GM23338 (cell line): ENCODE measurements around the gene DSC2. TPM values are rescaled to one million over a fixed set of nuclear protein-coding genes. Genes with fewer than 3 reads are reported as not detected.

Experiments
- ATAC-seq: fragments of 200-7000 bp; cut with Tn5 transposase; 3 replicates; pipeline ENCODE4 v1.9.1; 2020
- DNase-seq: peaks from one replicate; pipeline ENCODE4 v3.0.0-alpha.2; 2015; ENCODE audit warnings: low spot score
- H2AFZ ChIP-seq: fragments of 200-600 bp; sonication (generic); 2 replicates; pipeline ENCODE4 v1.8.0; 2016; ENCODE audit warnings: antibody characterized with exemption, mild to moderate bottlenecking, moderate library complexity
- H3F3A ChIP-seq: fragments of 200-600 bp; sonication (generic); replicated peaks from 2 replicates; pipeline ENCODE4 v1.8.0; 2017; ENCODE audit warnings: antibody characterized with exemption, mixed run types, low read depth
- H3K27ac ChIP-seq: fragments of 200-600 bp; sonication (generic); 2 replicates; pipeline ENCODE4 v1.6.1; 2016; ENCODE audit warnings: low read depth
- H3K27me3 ChIP-seq: fragments of 200-600 bp; sonication (generic); 2 replicates; pipeline ENCODE4 v1.8.0; 2016; ENCODE audit warnings: mild to moderate bottlenecking, mixed run types, moderate library complexity; ENCODE audit not compliant: insufficient read depth
- H3K36me3 ChIP-seq: fragments of 200-600 bp; sonication (generic); 2 replicates; pipeline ENCODE4 v1.8.0; 2016; ENCODE audit warnings: mild to moderate bottlenecking; ENCODE audit not compliant: insufficient read depth
- H3K4me1 ChIP-seq: fragments of 200-600 bp; sonication (generic); 2 replicates; pipeline ENCODE4 v1.8.0; 2016; ENCODE audit warnings: mild to moderate bottlenecking, moderate library complexity; ENCODE audit not compliant: insufficient read depth
- H3K4me2 ChIP-seq: fragments of 200-600 bp; sonication (generic); 2 replicates; pipeline ENCODE4 v1.7.1; 2017; ENCODE audit warnings: mixed run types
- H3K4me3 ChIP-seq: fragments of 200-600 bp; sonication (generic); 2 replicates; pipeline ENCODE4 v1.6.1; 2016; ENCODE audit warnings: mixed run types
- H3K79me2 ChIP-seq: fragments of 200-600 bp; sonication (generic); replicated peaks from 2 replicates; pipeline ENCODE4 v1.8.0; 2017; ENCODE audit warnings: mild to moderate bottlenecking; ENCODE audit not compliant: insufficient read depth
- H3K9me2 ChIP-seq: fragments of 200-600 bp; sonication (generic); 2 replicates; pipeline ENCODE4 v1.8.0; 2017; ENCODE audit not compliant: insufficient read depth
- H4K20me1 ChIP-seq: fragments of 200-600 bp; sonication (generic); replicated peaks from 2 replicates; pipeline ENCODE4 v1.8.0; 2017; ENCODE audit warnings: mild to moderate bottlenecking; ENCODE audit not compliant: insufficient read depth
- H3K27ac Mint-ChIP-seq: 2 replicates; pipeline ENCODE4 v1.8.0; 2020; ENCODE audit warnings: inconsistent platforms, mild to moderate bottlenecking, moderate library complexity, mixed read lengths
- H3K27me3 Mint-ChIP-seq: 3 replicates; pipeline ENCODE4 v1.8.0; 2022; ENCODE audit warnings: low read depth, mild to moderate bottlenecking, moderate library complexity, mixed read lengths, inconsistent platforms; ENCODE audit not compliant: insufficient read depth, poor library complexity
- H3K36me3 Mint-ChIP-seq: 3 replicates; pipeline ENCODE4 v1.8.0; 2021; ENCODE audit warnings: low read depth, mild to moderate bottlenecking, inconsistent platforms, moderate library complexity, mixed read lengths
- H3K4me1 Mint-ChIP-seq: 3 replicates; pipeline ENCODE4 v1.8.0; 2020; ENCODE audit warnings: mild to moderate bottlenecking, inconsistent platforms, mixed read lengths
- H3K4me3 Mint-ChIP-seq: 3 replicates; pipeline ENCODE4 v1.8.0; 2021; ENCODE audit warnings: moderate library complexity, mild to moderate bottlenecking, inconsistent platforms, mixed read lengths
- H3K9me3 Mint-ChIP-seq: 3 replicates; pipeline ENCODE4 v1.8.0; 2020; ENCODE audit warnings: moderate library complexity, mild to moderate bottlenecking, inconsistent platforms, mixed read lengths
- CREB1 ChIP-seq: fragments of 250-450 bp; sonication (Bioruptor Pico); IDR thresholded peaks from 2 replicates; pipeline ENCODE4 v1.5.0; 2020; ENCODE audit warnings: low read depth, mild to moderate bottlenecking, moderate library complexity
- CTCF ChIP-seq, 2 experiments: fragments of 200-600 bp in 1 of 2; sonication (generic) in 1 of 2; conservative IDR thresholded peaks; 2 replicates each; pipeline versions ENCODE4 v1.5.1 to v1.6.1; 2016 to 2017; ENCODE audit warnings: antibody characterized with exemption in 2 of 2, low read depth in 2 of 2, mild to moderate bottlenecking in 2 of 2, moderate library complexity in 1 of 2
- ETS1 ChIP-seq: IDR thresholded peaks from 2 replicates; pipeline ENCODE4 v1.6.1; 2016; ENCODE audit warnings: antibody characterized with exemption
- EZH2 ChIP-seq: fragments of 200-600 bp; sonication (generic); IDR thresholded peaks from one replicate; pipeline ENCODE4 v1.8.0; 2017; ENCODE audit warnings: antibody characterized with exemption, mild to moderate bottlenecking, low read depth; ENCODE audit not compliant: unreplicated experiment
- EZH2phosphoT487 ChIP-seq: fragments of 200-600 bp; sonication (generic); IDR thresholded peaks from one replicate; pipeline ENCODE4 v1.8.1; 2018; ENCODE audit warnings: antibody characterized with exemption; ENCODE audit not compliant: unreplicated experiment
- JUNB ChIP-seq: IDR thresholded peaks from one replicate; pipeline ENCODE4 v1.6.1; 2016; ENCODE audit warnings: antibody characterized with exemption; ENCODE audit not compliant: unreplicated experiment
- NANOG ChIP-seq: IDR thresholded peaks from 2 replicates; pipeline ENCODE4 v1.6.1; 2016; ENCODE audit warnings: antibody characterized with exemption, borderline replicate concordance
- POLR2AphosphoS5 ChIP-seq: IDR thresholded peaks from 2 replicates; pipeline ENCODE4 v1.6.1; 2016; ENCODE audit warnings: antibody characterized with exemption, low read depth
- REST ChIP-seq: IDR thresholded peaks from one replicate; pipeline ENCODE4 v1.6.1; 2018; ENCODE audit warnings: antibody characterized with exemption; ENCODE audit not compliant: unreplicated experiment
- STAT1 ChIP-seq: IDR thresholded peaks from one replicate; pipeline ENCODE4 v1.6.1; 2016; ENCODE audit warnings: antibody characterized with exemption; ENCODE audit not compliant: unreplicated experiment
- ZNF114 ChIP-seq: fragments of 250-450 bp; sonication (Bioruptor Pico); IDR thresholded peaks from 2 replicates; pipeline ENCODE4 v1.5.0; 2020; ENCODE audit warnings: mild to moderate bottlenecking, moderate library complexity
- ZNF331 ChIP-seq: fragments of 250-450 bp; sonication (Bioruptor Pico); IDR thresholded peaks from 2 replicates; pipeline ENCODE4 v1.5.0; 2020; ENCODE audit warnings: low read depth, mild to moderate bottlenecking, moderate library complexity
- ZNF462 ChIP-seq: fragments of 250-450 bp; sonication (Bioruptor Pico); IDR thresholded peaks from 2 replicates; pipeline ENCODE4 v1.5.0; 2020; ENCODE audit warnings: mild to moderate bottlenecking, moderate library complexity
- polyA plus RNA-seq: library from polyadenylated mRNA; unstranded; fragments of >200 nt; fragmentation: Nextera tagmentation; extraction: Ambion mirVana; gene quantifications from 2 replicates; pipeline ENCODE4 v1.2.1, GENCODE V29; 2016
- total RNA-seq: library from RNA; depleted of rRNA; stranded (reverse); fragments of >200 nt; shearing (Covaris generic); gene quantifications from 2 replicates; pipeline ENCODE4 v1.2.3, GENCODE V29; 2014

DSC2 gene
- total and polyA plus RNA-seq, 2 experiments from 2014 or later: 10.5 to 20.4 TPM

- no peaks in the 10 kb centered on the region for H3K27me3 ChIP-seq
- H3K9me2 ChIP-seq: no peaks in the 10 kb centered on the region
- Mint-ChIP-seq H3K36me3 (peaks cover 25% of the 10 kb centered on the region), H3K4me1 (peaks cover 2% of the 10 kb centered on the region; the same call in 2 of the 3 replicates), H3K27me3 (no peaks in the 10 kb centered on the region), H3K4me3 (no peak overlapping the region), H3K27ac (no peak overlapping the region), H3K9me3 (no peaks in the 10 kb centered on the region)
- H3K27ac ChIP-seq: no peak overlapping the region
- no peaks in the 10 kb centered on the region for H3F3A ChIP-seq
- no peak overlapping the region for H3K4me2 ChIP-seq
- H4K20me1 ChIP-seq: no peaks in the 10 kb centered on the region; the same call in 1 of the 2 replicates
- H2AFZ ChIP-seq: no peak overlapping the region
- ATAC-seq (no peak), DNase-seq (no peak)
- H3K36me3 ChIP-seq: peaks cover 12% of the 10 kb centered on the region; the same call in 1 of the 2 replicates
- H3K4me1 ChIP-seq: no peaks in the 10 kb centered on the region
- no peak for TF ChIP-seq ZNF114
- no peak for TF ChIP-seq EZH2phosphoT487
- no peak for TF ChIP-seq REST
- no peak for TF ChIP-seq NANOG
- no peak for TF ChIP-seq STAT1
- TF ChIP-seq ZNF462: no peak
- no peak for TF ChIP-seq ETS1
- TF ChIP-seq CREB1 (CRISPR knock-in tag): no peak
- TF ChIP-seq EZH2: no peak
- no peak for TF ChIP-seq JUNB
- no peak for TF ChIP-seq POLR2AphosphoS5
- no peak for TF ChIP-seq ZNF331 (CRISPR knock-in tag)
- no peak for TF ChIP-seq CTCF (conservative IDR thresholded peaks at IDR 0.05; ENCODE audit: low read depth in 2 of 2)
- no peaks in the 10 kb centered on the region for H3K79me2 ChIP-seq
- no peak overlapping the region for H3K4me3 ChIP-seq
Observed at GRCh38 chr18:31070206-31070605, 32.0 kb downstream of the DSC2 start.
